Measurements from ENCODE around the gene LSAMP. TPM values are rescaled to one million over a fixed set of nuclear protein-coding genes. Genes with fewer than 3 reads are reported as not detected.
"Not testable (repeated sequence)": the region's sequence is repeated elsewhere in the genome, so short reads cannot be mapped to it uniquely, and the experiment has no call there.

The LSAMP gene
- total RNA-seq, 1 donor from 2014 or later, result 1.1 TPM

DNA sequence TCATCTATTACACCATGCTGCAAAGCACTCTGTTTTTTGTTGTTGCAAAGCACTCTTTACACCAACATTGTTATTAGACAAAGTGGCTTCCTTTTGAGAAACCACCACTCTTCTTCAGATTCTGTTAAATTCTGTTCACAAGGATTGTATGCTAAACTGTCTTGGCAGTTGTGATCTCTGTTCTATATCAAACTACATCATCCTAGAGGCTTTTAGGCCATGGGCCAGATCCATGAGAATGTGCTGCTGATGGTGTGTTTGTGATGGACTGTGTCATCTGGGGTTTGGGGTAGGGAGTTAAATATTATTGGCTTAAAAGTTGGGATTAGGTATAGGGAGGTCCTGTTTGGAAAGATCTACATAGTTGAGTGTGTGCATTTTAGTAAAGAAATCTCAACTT, 592.2 kb downstream of the LSAMP start:
- no peak overlapping the region for H3K27ac Mint-ChIP-seq (ENCODE audit: unreplicated experiment)
- TF ChIP-seq, protein P1, sequence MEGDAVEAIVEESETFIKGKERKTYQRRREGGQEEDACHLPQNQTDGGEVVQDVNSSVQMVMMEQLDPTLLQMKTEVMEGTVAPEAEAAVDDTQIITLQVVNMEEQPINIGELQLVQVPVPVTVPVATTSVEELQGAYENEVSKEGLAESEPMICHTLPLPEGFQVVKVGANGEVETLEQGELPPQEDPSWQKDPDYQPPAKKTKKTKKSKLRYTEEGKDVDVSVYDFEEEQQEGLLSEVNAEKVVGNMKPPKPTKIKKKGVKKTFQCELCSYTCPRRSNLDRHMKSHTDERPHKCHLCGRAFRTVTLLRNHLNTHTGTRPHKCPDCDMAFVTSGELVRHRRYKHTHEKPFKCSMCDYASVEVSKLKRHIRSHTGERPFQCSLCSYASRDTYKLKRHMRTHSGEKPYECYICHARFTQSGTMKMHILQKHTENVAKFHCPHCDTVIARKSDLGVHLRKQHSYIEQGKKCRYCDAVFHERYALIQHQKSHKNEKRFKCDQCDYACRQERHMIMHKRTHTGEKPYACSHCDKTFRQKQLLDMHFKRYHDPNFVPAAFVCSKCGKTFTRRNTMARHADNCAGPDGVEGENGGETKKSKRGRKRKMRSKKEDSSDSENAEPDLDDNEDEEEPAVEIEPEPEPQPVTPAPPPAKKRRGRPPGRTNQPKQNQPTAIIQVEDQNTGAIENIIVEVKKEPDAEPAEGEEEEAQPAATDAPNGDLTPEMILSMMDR (IDR thresholded peaks at IDR 0.05), result no peak
- H3K36me3 Mint-ChIP-seq (ENCODE audit: low read depth), result no peaks in the 10 kb centered on the region
- H3K4me1 Mint-ChIP-seq (ENCODE audit: low read depth), result no peaks in the 10 kb centered on the region
- no peak overlapping the region for H3K4me3 Mint-ChIP-seq (ENCODE audit: unreplicated experiment)
- no peak for DNase-seq (ENCODE audit: low spot score)
- no peaks in the 10 kb centered on the region for H3K9me3 Mint-ChIP-seq (ENCODE audit: low read depth)
- H3K27me3 Mint-ChIP-seq (ENCODE audit: low read depth), result no peaks in the 10 kb centered on the region

DNA sequence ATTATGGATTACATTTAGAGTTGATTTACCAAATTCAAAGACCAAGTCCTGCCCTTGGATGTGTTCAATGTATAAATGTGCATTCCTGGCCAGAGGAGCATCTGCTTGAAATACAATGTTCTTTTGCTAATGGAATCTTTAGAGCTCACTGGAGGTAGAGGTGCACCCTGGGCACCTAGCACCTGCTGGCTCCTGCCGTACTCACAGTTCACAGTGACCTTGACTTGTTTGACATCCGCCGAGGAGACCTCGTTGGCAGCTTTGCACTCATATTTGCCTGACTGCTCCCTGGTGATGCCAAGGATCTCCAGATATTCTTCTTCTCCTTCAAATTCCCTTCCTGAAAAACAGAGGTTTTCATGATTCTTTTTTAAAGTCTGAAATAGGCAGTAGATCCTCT, 593.0 kb downstream of the LSAMP start:
- Mint-ChIP-seq H3K27me3 (ENCODE audit: low read depth) (no peaks in the 10 kb centered on the region), H3K4me1 (ENCODE audit: low read depth) (no peaks in the 10 kb centered on the region), H3K9me3 (ENCODE audit: low read depth) (no peaks in the 10 kb centered on the region), H3K27ac (ENCODE audit: unreplicated experiment) (no peak overlapping the region), H3K4me3 (ENCODE audit: unreplicated experiment) (no peak overlapping the region), H3K36me3 (ENCODE audit: low read depth) (no peaks in the 10 kb centered on the region)
- TF ChIP-seq, protein P1 (IDR thresholded peaks at IDR 0.05), result no peak
- no peak for DNase-seq (ENCODE audit: low spot score)

DNA sequence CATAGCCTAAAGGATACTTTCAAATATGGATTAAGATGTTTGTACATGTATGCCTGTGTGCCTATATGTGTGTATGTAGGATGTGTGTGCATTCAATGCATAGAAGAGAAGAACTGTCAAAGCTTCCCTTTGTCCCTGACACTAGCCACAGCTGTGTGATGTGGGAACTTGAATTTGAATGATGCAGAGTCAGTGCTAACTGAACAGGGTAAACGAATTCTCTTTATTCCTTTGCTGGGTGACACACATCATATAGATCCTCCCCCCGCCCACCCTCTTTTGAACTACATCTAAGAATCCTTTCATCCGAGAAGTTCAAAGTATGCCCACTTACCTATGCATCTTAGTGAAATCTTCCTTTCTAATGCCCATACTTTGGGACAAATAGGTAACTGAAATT, 593.7 kb downstream of the LSAMP start:
- TF ChIP-seq, protein P1 (IDR thresholded peaks at IDR 0.05), result no peak
- Mint-ChIP-seq H3K36me3 (ENCODE audit: low read depth) (no peaks in the 10 kb centered on the region), H3K27ac (ENCODE audit: unreplicated experiment) (no peak overlapping the region), H3K27me3 (ENCODE audit: low read depth) (no peaks in the 10 kb centered on the region), H3K4me3 (ENCODE audit: unreplicated experiment) (no peak overlapping the region), H3K4me1 (ENCODE audit: low read depth) (no peaks in the 10 kb centered on the region), H3K9me3 (ENCODE audit: low read depth) (no peaks in the 10 kb centered on the region)
- no peak for DNase-seq (ENCODE audit: low spot score)

DNA sequence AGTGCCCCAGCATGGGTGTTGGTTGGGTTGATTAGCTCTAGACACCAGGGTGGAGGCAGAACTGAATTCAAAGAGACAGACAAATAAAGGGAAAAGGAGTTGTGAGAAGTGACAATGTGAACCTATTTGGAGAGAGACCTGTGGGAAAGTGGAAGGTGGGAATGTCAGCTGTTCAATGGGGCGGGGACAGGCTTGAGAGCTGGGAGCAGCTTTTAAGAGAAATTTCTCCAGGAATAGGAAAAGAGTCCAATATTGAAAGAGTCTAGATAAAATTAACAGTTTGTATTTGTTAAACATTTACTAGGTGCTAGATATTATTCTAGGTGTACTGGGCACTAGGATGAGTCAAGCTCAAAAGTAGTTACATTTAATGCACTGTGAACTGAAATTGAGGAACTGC, 596.6 kb downstream of the LSAMP start:
- Mint-ChIP-seq H3K4me1 (ENCODE audit: low read depth) (no peaks in the 10 kb centered on the region), H3K36me3 (ENCODE audit: low read depth) (no peaks in the 10 kb centered on the region), H3K27me3 (ENCODE audit: low read depth) (no peaks in the 10 kb centered on the region), H3K9me3 (ENCODE audit: low read depth) (no peaks in the 10 kb centered on the region), H3K4me3 (ENCODE audit: unreplicated experiment) (no peak overlapping the region), H3K27ac (ENCODE audit: unreplicated experiment) (no peak overlapping the region)
- DNase-seq (ENCODE audit: low spot score), result no peak
- TF ChIP-seq, protein P1 (IDR thresholded peaks at IDR 0.05), result no peak

DNA sequence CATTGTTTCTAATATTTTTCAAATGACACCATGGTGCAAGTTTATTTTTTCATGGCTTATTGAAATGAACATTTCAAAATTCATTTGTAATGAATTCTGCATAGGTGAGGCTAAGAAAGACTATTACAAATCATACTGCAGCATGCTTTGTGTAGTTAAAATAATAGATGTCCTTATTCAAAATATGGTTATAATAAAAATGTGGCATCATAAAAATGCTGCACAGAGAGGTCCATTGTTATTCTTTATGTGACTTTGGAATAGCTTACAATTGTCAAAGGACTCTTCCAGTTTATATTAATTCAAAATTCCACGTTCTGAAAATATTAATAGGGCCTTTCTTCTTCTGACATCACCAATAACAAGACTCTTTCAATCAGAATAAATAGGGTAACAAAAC, 599.3 kb downstream of the LSAMP start:
- no peak overlapping the region for H3K4me3 Mint-ChIP-seq (ENCODE audit: unreplicated experiment)
- H3K27me3 Mint-ChIP-seq (ENCODE audit: low read depth), result no peaks in the 10 kb centered on the region
- DNase-seq (ENCODE audit: low spot score), result no peak
- H3K4me1 Mint-ChIP-seq (ENCODE audit: low read depth), result no peaks in the 10 kb centered on the region
- H3K9me3 Mint-ChIP-seq (ENCODE audit: low read depth), result no peaks in the 10 kb centered on the region
- no peaks in the 10 kb centered on the region for H3K36me3 Mint-ChIP-seq (ENCODE audit: low read depth)
- TF ChIP-seq, protein P1 (IDR thresholded peaks at IDR 0.05), result no peak
- no peak overlapping the region for H3K27ac Mint-ChIP-seq (ENCODE audit: unreplicated experiment)

DNA sequence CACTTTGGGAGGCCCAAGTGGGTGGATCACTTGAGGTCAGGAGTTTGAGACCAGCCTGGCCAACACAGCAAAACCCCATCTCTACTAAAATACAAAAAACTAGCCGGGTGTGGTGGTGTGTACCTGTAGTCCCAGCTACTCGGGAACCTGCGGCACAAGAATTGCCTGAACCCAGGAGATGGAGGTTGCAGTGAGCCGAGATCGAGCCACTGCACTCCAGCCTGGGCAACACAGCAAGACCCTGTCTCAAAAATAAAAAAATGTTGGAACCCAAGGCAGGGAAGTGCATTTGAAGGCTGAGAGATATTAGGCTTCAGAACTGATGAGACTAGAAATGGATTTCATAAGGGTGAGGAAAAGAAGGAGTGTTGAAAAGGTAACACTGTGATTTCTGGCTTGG, 600.6 kb downstream of the LSAMP start:
- not testable (repeated sequence) for H3K9me3 Mint-ChIP-seq (ENCODE audit: low read depth); H3K27ac Mint-ChIP-seq (ENCODE audit: unreplicated experiment); H3K36me3 Mint-ChIP-seq (ENCODE audit: low read depth); DNase-seq (ENCODE audit: low spot score); H3K4me1 Mint-ChIP-seq (ENCODE audit: low read depth); H3K27me3 Mint-ChIP-seq (ENCODE audit: low read depth); H3K4me3 Mint-ChIP-seq (ENCODE audit: unreplicated experiment)
